KOPT-K1 (cell line): ENCODE data around the gene LRRC8B.
"Not testable (repeated sequence)": the region's sequence is repeated elsewhere in the genome, so short reads cannot be mapped to it uniquely, and the experiment has no call there.

Experiments
- H3K27ac ChIP-seq: fragments of 200-600 bp; sonication (generic); 2 replicates; pipeline ENCODE4 v1.5.1; 2016; ENCODE audit warnings: antibody characterized with exemption, mild to moderate bottlenecking, low read depth, low read length; ENCODE audit not compliant: poor library complexity, severe bottlenecking
- H3K36me3 ChIP-seq: fragments of 200-600 bp; sonication (generic); 2 replicates; pipeline ENCODE4 v1.5.1; 2017; ENCODE audit warnings: antibody characterized with exemption, mild to moderate bottlenecking, low read length, moderate library complexity; ENCODE audit not compliant: insufficient read depth
- H3K9me3 ChIP-seq: fragments of 200-600 bp; sonication (generic); 2 replicates; pipeline ENCODE4 v1.5.1; 2017; ENCODE audit warnings: antibody characterized with exemption, low read length, mild to moderate bottlenecking; ENCODE audit not compliant: insufficient read depth, poor library complexity, severe bottlenecking

LRRC8B gene

GRCh38 chr1:89578946-89579684 lies 54.5 kb downstream of the LRRC8B start:
- Histone ChIP-seq H3K27ac (no peak overlapping the region), H3K9me3 (no peaks in the 10 kb centered on the region), H3K36me3 (peaks cover 5% of the 10 kb centered on the region; the same call in 1 of the 2 replicates)

GRCh38 chr1:89580036-89580435 lies 55.4 kb downstream of the LRRC8B start:
- Histone ChIP-seq H3K27ac (no peak overlapping the region), H3K36me3 (peaks cover 5% of the 10 kb centered on the region; the same call in 1 of the 2 replicates), H3K9me3 (no peaks in the 10 kb centered on the region)

GRCh38 chr1:89581859-89582258 lies 57.2 kb downstream of the LRRC8B start:
- Histone ChIP-seq H3K9me3 (no peaks in the 10 kb centered on the region), H3K27ac (no peak overlapping the region), H3K36me3 (peaks cover 5% of the 10 kb centered on the region; the same call in 1 of the 2 replicates)

GRCh38 chr1:89582571-89582970 lies 57.9 kb downstream of the LRRC8B start:
- Histone ChIP-seq H3K9me3 (no peaks in the 10 kb centered on the region), H3K36me3 (peaks cover 5% of the 10 kb centered on the region; the same call in 1 of the 2 replicates), H3K27ac (no peak overlapping the region)

GRCh38 chr1:89584211-89584610 lies 59.6 kb downstream of the LRRC8B start:
- H3K36me3 ChIP-seq = peaks cover 5% of the 10 kb centered on the region; the same call in 1 of the 2 replicates
- H3K27ac ChIP-seq = no peak overlapping the region
- H3K9me3 ChIP-seq = no peaks in the 10 kb centered on the region

GRCh38 chr1:89584781-89585180 lies 60.2 kb downstream of the LRRC8B start:
- Histone ChIP-seq H3K36me3 (peaks cover 5% of the 10 kb centered on the region; the same call in 1 of the 2 replicates), H3K9me3 (no peaks in the 10 kb centered on the region), H3K27ac (no peak overlapping the region)

GRCh38 chr1:89587729-89588161 lies 63.1 kb downstream of the LRRC8B start:
- Histone ChIP-seq H3K36me3 (peaks cover 5% of the 10 kb centered on the region; the same call in 1 of the 2 replicates), H3K27ac (no peak overlapping the region), H3K9me3 (no peaks in the 10 kb centered on the region)

- Histone ChIP-seq H3K36me3 (peaks cover 5% of the 10 kb centered on the region; the same call in 1 of the 2 replicates), H3K9me3 (no peaks in the 10 kb centered on the region), H3K27ac (no peak overlapping the region)
Measured at GRCh38 chr1:89588480-89588879, 63.9 kb downstream of the LRRC8B start.

- H3K9me3 ChIP-seq = no peaks in the 10 kb centered on the region
- no peak overlapping the region for H3K27ac ChIP-seq
- H3K36me3 ChIP-seq = no peaks in the 10 kb centered on the region; the same call in 1 of the 2 replicates
Measured at GRCh38 chr1:89589515-89589914, 64.9 kb downstream of the LRRC8B start.

GRCh38 chr1:89590341-89591080 lies 65.9 kb downstream of the LRRC8B start:
- Histone ChIP-seq H3K36me3 (no peaks in the 10 kb centered on the region), H3K27ac (no peak overlapping the region), H3K9me3 (no peaks in the 10 kb centered on the region)

- not testable (repeated sequence) for H3K27ac ChIP-seq
Measured at GRCh38 chr1:89592861-89593302, 68.3 kb downstream of the LRRC8B start.

GRCh38 chr1:89594096-89594740 lies 69.6 kb downstream of the LRRC8B start:
- Histone ChIP-seq H3K9me3 (no peaks in the 10 kb centered on the region), H3K36me3 (no peaks in the 10 kb centered on the region), H3K27ac (no peak overlapping the region)

More at GRCh38 chr1:89592861-89593302, 68.3 kb downstream of the LRRC8B start:
- not testable (repeated sequence) for H3K36me3 ChIP-seq, H3K9me3 ChIP-seq

- Histone ChIP-seq H3K36me3 (no peaks in the 10 kb centered on the region), H3K27ac (no peak overlapping the region)
Measured at GRCh38 chr1:89596698-89597097, 72.1 kb downstream of the LRRC8B start.

GRCh38 chr1:89598450-89599331 lies 74.1 kb downstream of the LRRC8B start:
- no peaks in the 10 kb centered on the region for H3K9me3 ChIP-seq
- no peaks in the 10 kb centered on the region for H3K36me3 ChIP-seq
- no peak overlapping the region for H3K27ac ChIP-seq

More at GRCh38 chr1:89596698-89597097, 72.1 kb downstream of the LRRC8B start:
- H3K9me3 ChIP-seq = no peaks in the 10 kb centered on the region
